Hematopoietic multipotent progenitor cell treated with erythropoietin and hydrocortisone succinate and interleukin-3 and kit ligand, for 4 days (in vitro differentiated cells): Measurements from ENCODE around the gene DCBLD1.

ENCODE experiments used
- DNase-seq: peaks from one replicate; pipeline ENCODE4 v3.0.0-alpha.2; 2015

Gene DCBLD1

GRCh38 chr6:117472667-117473066 lies 9.8 kb upstream of the DCBLD1 start:
- DNase-seq, result no peak

- no peak for DNase-seq
Measured at GRCh38 chr6:117473401-117473800, 9.1 kb upstream of the DCBLD1 start.

GRCh38 chr6:117477988-117478852 lies 4.3 kb upstream of the DCBLD1 start:
- DNase-seq, result peak; percentile 71

- no peak for DNase-seq
Measured at GRCh38 chr6:117478853-117479231, 3.6 kb upstream of the DCBLD1 start.

- DNase-seq, result no peak
Measured at GRCh38 chr6:117480651-117481050, 1.8 kb upstream of the DCBLD1 start.

GRCh38 chr6:117481278-117481925 lies 1.1 kb upstream of the DCBLD1 start:
- DNase-seq, result peak; percentile 18

GRCh38 chr6:117481926-117482239 lies 591 bp upstream of the DCBLD1 start:
- peak; percentile 5 for DNase-seq

- DNase-seq, result peak; percentile 49
Measured at GRCh38 chr6:117483004-117483644, 650 bp downstream of the DCBLD1 start.

GRCh38 chr6:117483645-117484016 lies 1.2 kb downstream of the DCBLD1 start:
- DNase-seq, result peak; percentile 35

- no peak for DNase-seq
Measured at GRCh38 chr6:117484052-117484646, 1.7 kb downstream of the DCBLD1 start.

- DNase-seq, result no peak
Measured at GRCh38 chr6:117485433-117485832, 3.0 kb downstream of the DCBLD1 start.

GRCh38 chr6:117487821-117488220 lies 5.3 kb downstream of the DCBLD1 start:
- no peak for DNase-seq

- no peak for DNase-seq
Measured at GRCh38 chr6:117489003-117489402, 6.5 kb downstream of the DCBLD1 start.

GRCh38 chr6:117491916-117492315 lies 9.4 kb downstream of the DCBLD1 start:
- no peak for DNase-seq

GRCh38 chr6:117493470-117493869 lies 11.0 kb downstream of the DCBLD1 start:
- no peak for DNase-seq

GRCh38 chr6:117494283-117494682 lies 11.8 kb downstream of the DCBLD1 start:
- DNase-seq, result peak; percentile 59

- peak; percentile 7 for DNase-seq
Measured at GRCh38 chr6:117494694-117495318, 12.3 kb downstream of the DCBLD1 start.

GRCh38 chr6:117495425-117495824 lies 13.0 kb downstream of the DCBLD1 start:
- no peak for DNase-seq

GRCh38 chr6:117495869-117496268 lies 13.4 kb downstream of the DCBLD1 start:
- DNase-seq, result no peak

GRCh38 chr6:117496383-117496990 lies 14.0 kb downstream of the DCBLD1 start:
- DNase-seq, result no peak

GRCh38 chr6:117497237-117497636 lies 14.8 kb downstream of the DCBLD1 start:
- DNase-seq, result no peak

- peak; percentile 46 for DNase-seq
Measured at GRCh38 chr6:117498159-117498558, 15.7 kb downstream of the DCBLD1 start.

- no peak for DNase-seq
Measured at GRCh38 chr6:117501722-117502121, 19.2 kb downstream of the DCBLD1 start.
